ENCODE results near the gene SYDE1. TPM values are rescaled to one million over a fixed set of nuclear protein-coding genes. Genes with fewer than 3 reads are reported as not detected.

The SYDE1 gene
- total RNA-seq, 2 donors from 2014 or later, result 1.8 to 5.8 TPM

DNA sequence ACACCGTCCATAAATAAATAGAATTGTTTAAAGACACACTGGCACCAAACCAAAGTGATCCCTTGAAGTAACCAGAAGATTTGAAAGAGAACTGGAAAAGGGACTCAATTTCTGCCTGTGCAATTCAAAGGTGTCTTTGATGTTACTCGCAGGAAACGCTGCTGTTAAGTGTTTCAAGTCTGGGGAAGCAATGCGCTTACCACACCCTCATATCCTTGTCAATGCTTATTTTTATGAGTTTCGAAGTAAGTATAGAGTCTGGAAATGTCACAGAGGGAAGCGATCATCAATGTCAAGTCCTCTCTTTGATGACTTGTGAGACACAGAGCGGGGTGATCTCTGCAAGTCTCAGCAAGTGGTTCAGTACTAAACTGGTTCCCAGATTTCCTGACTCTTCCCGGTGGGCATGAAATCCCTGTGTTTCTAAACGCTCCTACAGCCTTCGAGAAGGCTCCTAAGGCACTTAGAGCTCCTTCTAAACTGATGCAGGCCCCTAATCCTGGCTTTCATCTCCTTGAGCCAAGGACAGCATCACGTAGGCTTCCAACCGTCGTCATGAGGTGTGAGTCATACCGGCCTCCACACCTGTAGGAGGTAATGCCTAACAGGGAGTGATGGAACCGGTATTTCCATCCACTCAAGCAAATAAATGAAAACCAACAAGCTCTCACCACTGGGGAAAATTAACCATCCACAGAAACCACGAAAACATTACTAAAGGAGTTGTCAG lies 22.8 kb downstream of the SYDE1 start:
- DNase-seq, result peak; percentile 47
- no peaks in the 10 kb centered on the region for H3K27me3 ChIP-seq
- no peaks in the 10 kb centered on the region for H3K4me1 ChIP-seq
- H3K36me3 ChIP-seq, result no peaks in the 10 kb centered on the region
- TF ChIP-seq, protein P1, sequence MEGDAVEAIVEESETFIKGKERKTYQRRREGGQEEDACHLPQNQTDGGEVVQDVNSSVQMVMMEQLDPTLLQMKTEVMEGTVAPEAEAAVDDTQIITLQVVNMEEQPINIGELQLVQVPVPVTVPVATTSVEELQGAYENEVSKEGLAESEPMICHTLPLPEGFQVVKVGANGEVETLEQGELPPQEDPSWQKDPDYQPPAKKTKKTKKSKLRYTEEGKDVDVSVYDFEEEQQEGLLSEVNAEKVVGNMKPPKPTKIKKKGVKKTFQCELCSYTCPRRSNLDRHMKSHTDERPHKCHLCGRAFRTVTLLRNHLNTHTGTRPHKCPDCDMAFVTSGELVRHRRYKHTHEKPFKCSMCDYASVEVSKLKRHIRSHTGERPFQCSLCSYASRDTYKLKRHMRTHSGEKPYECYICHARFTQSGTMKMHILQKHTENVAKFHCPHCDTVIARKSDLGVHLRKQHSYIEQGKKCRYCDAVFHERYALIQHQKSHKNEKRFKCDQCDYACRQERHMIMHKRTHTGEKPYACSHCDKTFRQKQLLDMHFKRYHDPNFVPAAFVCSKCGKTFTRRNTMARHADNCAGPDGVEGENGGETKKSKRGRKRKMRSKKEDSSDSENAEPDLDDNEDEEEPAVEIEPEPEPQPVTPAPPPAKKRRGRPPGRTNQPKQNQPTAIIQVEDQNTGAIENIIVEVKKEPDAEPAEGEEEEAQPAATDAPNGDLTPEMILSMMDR (IDR thresholded peaks at IDR 0.05), result no peak
- no peak overlapping the region for H3K9ac ChIP-seq (ENCODE audit: low read depth in 2 of 2, low read length in 2 of 2)
- no peaks in the 10 kb centered on the region for H3K9me3 ChIP-seq
- no peak overlapping the region for H3K27ac ChIP-seq
- intact Hi-C loops (cut with DNase I), result no loop called here
- H3K4me3 ChIP-seq, result no peak overlapping the region

DNA sequence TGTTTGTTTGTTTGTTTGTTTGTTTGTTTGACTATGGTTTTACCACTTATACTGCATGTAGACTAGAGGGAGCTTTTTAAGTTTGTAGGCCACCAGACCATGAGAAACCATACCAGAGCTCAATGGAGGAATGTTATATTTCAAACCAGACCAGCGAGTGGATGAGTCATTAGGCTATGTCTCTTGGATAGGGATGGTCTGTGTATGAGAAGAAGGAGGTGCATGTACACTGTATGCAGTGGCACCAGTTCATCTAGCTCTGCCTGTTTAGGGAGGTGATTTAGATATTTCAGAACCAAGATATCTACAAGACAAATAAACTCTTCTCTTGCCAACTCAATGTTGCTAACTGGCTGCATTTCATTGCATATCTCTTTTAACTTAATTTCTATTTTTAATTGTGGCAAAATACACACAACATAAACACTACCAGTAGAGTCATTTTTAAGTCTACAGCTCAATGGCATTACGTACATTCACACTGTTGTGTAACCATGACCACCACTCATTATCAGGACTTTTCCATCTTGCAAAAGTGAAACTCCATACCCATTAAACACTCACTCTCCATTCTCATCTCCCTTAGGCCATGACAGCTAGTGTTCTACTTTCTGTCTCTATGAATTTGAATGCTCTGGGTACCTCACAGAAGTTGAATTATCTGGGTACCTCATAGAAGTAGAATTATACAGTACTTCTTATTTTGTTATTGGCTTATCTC lies 29.2 kb downstream of the SYDE1 start:
- Histone ChIP-seq H3K9me3 (no peaks in the 10 kb centered on the region), H3K4me1 (no peaks in the 10 kb centered on the region), H3K4me3 (no peak overlapping the region), H3K27me3 (no peaks in the 10 kb centered on the region), H3K27ac (no peak overlapping the region), H3K36me3 (no peaks in the 10 kb centered on the region), H3K9ac (ENCODE audit: low read depth in 2 of 2, low read length in 2 of 2) (no peak overlapping the region)
- intact Hi-C loops (cut with DNase I), result no loop called here
- no peak for DNase-seq
- TF ChIP-seq, protein P1 (IDR thresholded peaks at IDR 0.05), result no peak

DNA sequence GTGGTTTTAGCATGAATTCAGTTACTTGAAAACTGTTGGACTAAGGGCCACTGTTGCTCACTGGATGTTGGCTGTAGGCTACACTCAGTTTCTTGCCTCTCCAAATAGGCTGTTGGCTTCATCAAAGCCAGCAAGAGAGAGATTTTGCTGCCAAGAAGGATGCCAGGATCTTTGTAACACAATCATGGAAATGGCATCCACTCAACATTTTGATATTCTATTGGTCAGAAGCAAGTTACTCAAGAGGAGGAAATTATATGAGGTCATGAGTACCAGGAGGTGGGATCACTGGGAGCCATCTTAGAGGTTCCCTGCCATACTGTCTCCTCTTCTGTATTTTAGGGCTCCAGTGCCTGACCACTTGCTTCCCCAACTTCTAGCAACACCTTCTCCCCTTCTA lies 30.6 kb downstream of the SYDE1 start:
- DNase-seq, result no peak
- Histone ChIP-seq H3K9ac (ENCODE audit: low read depth in 2 of 2, low read length in 2 of 2) (no peak overlapping the region), H3K9me3 (no peaks in the 10 kb centered on the region), H3K27me3 (no peaks in the 10 kb centered on the region), H3K4me1 (no peaks in the 10 kb centered on the region), H3K4me3 (no peak overlapping the region), H3K36me3 (no peaks in the 10 kb centered on the region), H3K27ac (no peak overlapping the region)
- intact Hi-C loops (cut with DNase I), result no loop called here
- TF ChIP-seq, protein P1 (IDR thresholded peaks at IDR 0.05), result no peak

- H3K4me3 ChIP-seq, result no peak overlapping the region
- DNase-seq, result no peak
- H3K27ac ChIP-seq, result no peak overlapping the region
Observed at GRCh38 chr19:15138427-15138826, 31.2 kb downstream of the SYDE1 start.

DNA sequence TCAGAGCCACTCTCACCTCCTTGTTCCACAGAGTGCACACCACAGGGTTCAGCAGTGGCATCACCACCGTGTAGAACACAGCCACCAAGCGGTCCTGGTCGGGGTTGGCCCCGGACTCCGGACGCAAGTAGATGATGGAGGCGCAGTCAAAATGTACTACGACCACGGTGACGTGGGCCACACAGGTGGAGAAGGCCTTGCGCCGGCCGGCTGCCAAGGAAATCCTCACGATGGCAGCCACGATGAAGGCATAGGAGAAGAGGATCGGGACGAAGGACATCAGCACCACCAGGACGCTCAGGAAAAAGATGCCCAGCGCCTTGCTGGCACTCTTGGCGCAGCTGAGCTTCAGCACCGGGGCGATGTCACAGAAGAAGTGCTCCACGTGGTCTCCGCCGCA lies 33.9 kb downstream of the SYDE1 start:
- Histone ChIP-seq H3K27me3 (no peaks in the 10 kb centered on the region), H3K9ac (ENCODE audit: low read depth in 2 of 2, low read length in 2 of 2) (no peak overlapping the region), H3K4me3 (no peak overlapping the region), H3K36me3 (no peaks in the 10 kb centered on the region), H3K9me3 (no peaks in the 10 kb centered on the region), H3K27ac (no peak overlapping the region), H3K4me1 (no peaks in the 10 kb centered on the region)
- TF ChIP-seq, protein P1 (IDR thresholded peaks at IDR 0.05), result no peak
- intact Hi-C loops (cut with DNase I), result no loop called here
- DNase-seq, result no peak

More at GRCh38 chr19:15138427-15138826, 31.2 kb downstream of the SYDE1 start:
- Histone ChIP-seq H3K36me3 (no peaks in the 10 kb centered on the region), H3K9ac (ENCODE audit: low read depth in 2 of 2, low read length in 2 of 2) (no peak overlapping the region), H3K9me3 (no peaks in the 10 kb centered on the region), H3K27me3 (no peaks in the 10 kb centered on the region), H3K4me1 (no peaks in the 10 kb centered on the region)
- intact Hi-C loops (cut with DNase I), result no loop called here
- TF ChIP-seq, protein P1 (IDR thresholded peaks at IDR 0.05), result no peak

Data from colonic mucosa (tissue), 4 donors.